Glomerular endothelial cell (primary cell): Measurements from ENCODE around the gene PPHLN1. TPM values are rescaled to one million over a fixed set of nuclear protein-coding genes. Genes with fewer than 3 reads are reported as not detected.

Experiments
- DNase-seq: peaks from one replicate; pipeline ENCODE4 v3.0.0-alpha.2; 2011; ENCODE audit warnings: low read depth, low spot score; ENCODE audit errors: extremely low read depth
- total RNA-seq: library from RNA; depleted of rRNA; stranded (reverse); fragments of >200 nt; gene quantifications from 2 replicates; pipeline ENCODE4 v1.2.3, GENCODE V29; 2015

PPHLN1 gene
- total RNA-seq, 1 donor from 2014 or later: 80.5 TPM

DNA sequence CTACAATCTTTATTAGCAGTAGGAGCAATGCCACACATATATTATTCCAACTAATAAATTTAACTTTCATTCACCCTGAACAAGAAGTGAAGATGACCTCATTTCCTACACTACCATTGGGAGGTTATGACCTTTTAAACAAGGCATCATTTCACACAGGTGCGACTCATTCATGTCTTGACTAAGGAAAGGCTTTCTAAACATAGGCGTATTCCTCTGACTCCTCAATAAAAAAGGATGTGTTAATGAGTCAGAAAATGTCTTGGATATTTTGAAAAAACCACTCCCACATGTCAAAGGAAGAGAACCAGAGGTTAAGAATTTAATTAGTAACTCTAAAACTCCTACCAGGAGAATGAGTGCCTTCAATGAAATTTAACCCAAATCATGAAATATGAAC, 148.4 kb downstream of the PPHLN1 start:
- DNase-seq: no peak

GRCh38 chr12:42475106-42475505, 149.1 kb downstream of the PPHLN1 start:
- no peak for DNase-seq

DNA sequence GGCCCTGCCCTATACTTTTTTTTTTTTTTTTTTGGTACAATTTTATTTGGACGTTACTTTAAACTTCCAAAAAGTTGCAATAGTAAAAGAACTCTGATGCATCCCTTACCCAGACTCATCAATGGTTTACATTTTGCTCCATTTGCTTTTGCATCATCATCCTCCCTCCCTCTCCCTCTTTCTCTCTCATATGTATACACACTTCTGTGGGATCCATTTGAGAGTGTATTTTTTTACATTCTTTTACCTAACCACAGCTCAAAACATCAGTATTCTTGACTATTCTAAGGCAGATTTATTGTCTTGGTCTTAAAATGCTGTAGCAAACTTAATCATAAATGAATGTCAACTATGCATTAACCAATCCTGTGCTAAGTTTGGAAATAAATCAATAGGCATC, 152.0 kb downstream of the PPHLN1 start:
- DNase-seq: no peak

DNA sequence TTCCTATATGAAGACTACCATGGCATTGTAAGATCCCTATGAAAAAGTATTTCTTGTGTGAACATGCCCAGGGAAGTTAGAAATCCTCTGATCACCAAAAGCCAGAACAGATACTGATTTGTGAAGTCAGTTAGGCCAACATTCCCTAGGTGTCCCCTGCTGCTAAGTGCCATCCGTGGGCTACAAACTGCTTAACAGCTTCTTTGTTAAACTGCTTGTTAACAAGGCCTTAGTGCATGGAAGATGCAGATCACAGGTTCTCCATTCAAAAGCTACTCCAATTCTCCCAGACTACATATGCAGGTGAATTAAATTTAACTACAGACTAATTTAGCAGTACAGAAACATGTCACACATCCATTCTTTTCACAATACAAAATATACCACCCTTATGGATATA, 155.4 kb downstream of the PPHLN1 start:
- no peak for DNase-seq

DNA sequence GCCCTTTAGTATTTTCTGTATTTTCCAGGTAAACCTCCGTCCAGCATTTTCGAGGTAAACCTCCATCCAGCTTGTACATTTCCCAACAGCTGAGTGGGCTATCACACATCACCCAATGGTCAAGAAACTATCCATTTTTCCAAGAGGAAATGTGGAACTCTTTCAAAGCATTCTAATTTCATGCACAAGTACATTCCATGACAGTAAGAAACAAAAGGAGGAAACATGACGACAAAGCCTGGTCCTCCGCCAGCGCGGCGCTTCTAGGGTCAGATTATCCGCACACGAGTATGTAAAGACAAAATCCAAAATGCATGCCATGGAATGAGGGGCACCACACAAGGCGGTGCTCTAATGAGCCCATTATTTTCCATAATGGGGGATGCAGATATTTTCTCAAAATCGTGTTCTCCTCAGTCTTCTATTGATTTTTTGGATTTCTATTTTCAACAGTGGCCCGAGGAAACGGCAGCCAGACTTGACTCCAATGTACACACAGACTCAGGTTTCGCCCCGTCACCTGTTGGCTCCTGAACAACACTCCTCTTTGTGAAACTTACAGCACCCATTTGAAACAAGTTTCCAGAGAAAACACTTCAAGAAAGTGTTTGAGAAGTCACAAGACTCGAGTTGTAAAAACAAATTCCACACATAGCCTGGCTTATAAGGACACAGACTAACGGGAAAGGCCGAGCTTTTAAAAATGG, 156.2 kb downstream of the PPHLN1 start:
- peak; percentile 74 for DNase-seq

GRCh38 chr12:42482748-42483520, 157.0 kb downstream of the PPHLN1 start:
- DNase-seq: no peak

- no peak for DNase-seq
These were observed 157.5 kb downstream of the PPHLN1 start for GRCh38 chr12:42483521-42483790.

DNA sequence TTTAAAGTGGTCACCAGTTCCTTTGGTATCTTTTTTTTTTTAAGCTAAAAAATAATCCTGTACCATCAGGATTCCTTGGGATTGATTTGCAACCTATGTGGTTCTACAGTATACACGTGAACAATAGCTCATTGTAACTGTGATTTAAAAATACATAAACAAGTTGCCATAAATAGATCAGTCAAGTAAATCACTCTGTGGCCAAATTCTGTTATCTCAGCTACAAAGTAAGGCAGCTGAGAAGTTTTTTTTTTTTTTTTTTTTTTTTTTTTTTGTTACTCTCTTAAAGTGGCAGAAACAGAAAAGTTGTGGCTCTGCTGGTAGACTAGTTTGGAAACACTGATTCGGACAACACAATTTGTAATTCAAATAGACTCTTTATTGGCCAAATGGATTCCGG, 159.0 kb downstream of the PPHLN1 start:
- DNase-seq: no peak

DNA sequence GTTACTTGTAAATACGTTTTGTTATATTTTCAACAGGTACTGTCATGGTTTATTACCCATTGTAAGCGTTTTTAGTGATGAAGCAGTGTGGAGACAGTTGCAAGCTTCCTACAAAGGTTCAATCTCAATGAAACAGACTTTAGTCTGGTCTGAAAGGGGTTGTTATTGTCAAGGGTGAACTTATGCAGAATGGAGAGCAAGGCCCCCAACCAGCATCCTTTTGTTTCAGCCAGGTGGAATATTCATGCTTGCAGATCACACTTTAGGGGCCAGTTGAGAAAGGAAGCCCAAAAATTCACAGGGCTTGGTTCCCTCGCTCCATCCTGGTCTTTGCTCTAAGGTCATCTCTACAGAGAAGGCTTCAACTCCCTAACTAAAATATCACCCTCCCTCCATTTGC, 159.9 kb downstream of the PPHLN1 start:
- DNase-seq: no peak

DNA sequence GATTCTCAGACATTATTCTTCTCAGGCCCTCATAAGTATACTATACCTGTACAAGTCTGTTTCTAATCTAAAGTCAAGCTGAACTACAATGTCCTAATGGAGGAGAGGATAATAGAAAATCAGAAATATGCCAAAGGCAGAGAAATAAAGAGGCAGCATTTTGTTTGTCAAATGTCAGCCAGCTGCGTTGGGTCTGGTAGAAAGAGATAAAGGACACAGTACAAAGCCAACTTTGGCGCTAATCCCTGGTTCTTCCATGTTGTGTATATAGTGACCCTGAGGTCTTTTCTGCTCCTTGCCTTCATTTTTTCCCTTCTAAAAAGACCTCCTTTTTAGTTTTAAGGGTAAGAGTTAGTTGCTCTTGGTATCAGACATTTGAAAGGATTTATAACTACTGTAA, 160.4 kb downstream of the PPHLN1 start:
- DNase-seq: no peak

- no peak for DNase-seq
These were observed 164.4 kb downstream of the PPHLN1 start for GRCh38 chr12:42490261-42490842.

Other genes starting within 250 kb of the PPHLN1 start
- 17.7 and 25.7 TPM in 2 replicates for gene GXYLT1, start 181.3 kb upstream of the PPHLN1 start, total RNA-seq
- 15.8 and 39.4 TPM in 2 replicates for gene YAF2, start 87.9 kb upstream of the PPHLN1 start, total RNA-seq
- gene ZCRB1, start 73 bp upstream of the PPHLN1 start, total RNA-seq: 30.3 and 33.3 TPM in 2 replicates